A673 (cell line): ENCODE results near the gene KMT5C. TPM values are rescaled to one million over a fixed set of nuclear protein-coding genes. Genes with fewer than 3 reads are reported as not detected.

Source experiments
- BruUV-seq: library from RNA; stranded (reverse); fragments of 400-500 nt; replicated peaks from 2 replicates; lab custom pipeline; 2021; lab: Mats Ljungman, UMichigan
- CTCF ChIA-PET: fragments of 300-600 bp; sonication (Branson Sonifier 250); formaldehyde crosslinking; loops from one replicate; lab custom pipeline; 2022; ENCODE audit warnings: antibody characterized with exemption; lab: Charles Lee
- POLR2A ChIA-PET: fragments of 300-600 bp; sonication (Branson Sonifier 250); formaldehyde crosslinking; loops from one replicate; lab custom pipeline; 2022; ENCODE audit warnings: antibody characterized with exemption; ENCODE audit not compliant: low non-redundant PET; lab: Charles Lee
- DNase-seq: peaks from one replicate; pipeline ENCODE4 v3.0.0-alpha.2; 2015; ENCODE audit warnings: low spot score
- H3K27ac ChIP-seq: fragments of 200-600 bp; sonication (generic); 2 replicates; pipeline ENCODE4 v1.5.1; 2016; ENCODE audit warnings: mixed run types, low read depth, mild to moderate bottlenecking, mixed read lengths, antibody characterized with exemption, low read length; ENCODE audit not compliant: poor library complexity, severe bottlenecking
- H3K27me3 ChIP-seq: fragments of 200-600 bp; sonication (generic); replicated peaks from 2 replicates; pipeline ENCODE4 v1.6.1; 2017; ENCODE audit warnings: mixed run types, low read depth, mild to moderate bottlenecking, mixed read lengths, antibody characterized with exemption, low read length; ENCODE audit not compliant: insufficient read depth, poor library complexity
- H3K36me3 ChIP-seq: fragments of 200-600 bp; sonication (generic); 2 replicates; pipeline ENCODE4 v1.6.1; 2016; ENCODE audit warnings: mixed run types, mild to moderate bottlenecking, mixed read lengths, antibody characterized with exemption, low read length; ENCODE audit not compliant: insufficient read depth, poor library complexity, severe bottlenecking
- H3K4me1 ChIP-seq: fragments of 200-600 bp; sonication (generic); 2 replicates; pipeline ENCODE4 v1.6.1; 2017; ENCODE audit warnings: mixed run types, mild to moderate bottlenecking, mixed read lengths, antibody characterized with exemption, low read length; ENCODE audit not compliant: insufficient read depth, poor library complexity, severe bottlenecking
- H3K4me3 ChIP-seq: fragments of 200-600 bp; sonication (generic); 2 replicates; pipeline ENCODE4 v1.5.1; 2016; ENCODE audit warnings: low read depth, mixed run types, mild to moderate bottlenecking, mixed read lengths, low read length; ENCODE audit not compliant: poor library complexity, severe bottlenecking
- H3K9me3 ChIP-seq: fragments of 200-600 bp; sonication (generic); 2 replicates; pipeline ENCODE4 v1.6.1; 2016; ENCODE audit warnings: mixed run types, low read depth, mild to moderate bottlenecking, mixed read lengths, antibody characterized with exemption, low read length; ENCODE audit not compliant: poor library complexity, severe bottlenecking
- EZH2 ChIP-seq: fragments of 200-600 bp; sonication (generic); IDR thresholded peaks from 2 replicates; pipeline ENCODE4 v1.6.1; 2017; ENCODE audit warnings: borderline replicate concordance, low read depth, mild to moderate bottlenecking, mixed read lengths, antibody characterized with exemption, low read length; ENCODE audit not compliant: poor library complexity, severe bottlenecking
- intact Hi-C: fragments of 100-400 bp; cut with micrococcal nuclease; formaldehyde crosslinking; loops from one replicate; pipeline ENCODE4 v1.10.0; 2022; ENCODE audit not compliant: unreplicated experiment
- total RNA-seq: library from RNA; stranded (reverse); gene quantifications from 2 replicates; pipeline ENCODE4 v1.2.3, GENCODE V29; 2021
- TF ChIP-seq, protein P1 (sequence below): fragments of 300-800, 200-600 bp; sonication (generic); conservative IDR thresholded peaks from 2 replicates; pipeline ENCODE4 v1.5.1; 2017; ENCODE audit warnings: low read depth, mild to moderate bottlenecking, antibody characterized with exemption, low read length, moderate library complexity, mixed read lengths

KMT5C gene
- total RNA-seq, 1 experiment from 2014 or later: 19.7 TPM

DNA sequence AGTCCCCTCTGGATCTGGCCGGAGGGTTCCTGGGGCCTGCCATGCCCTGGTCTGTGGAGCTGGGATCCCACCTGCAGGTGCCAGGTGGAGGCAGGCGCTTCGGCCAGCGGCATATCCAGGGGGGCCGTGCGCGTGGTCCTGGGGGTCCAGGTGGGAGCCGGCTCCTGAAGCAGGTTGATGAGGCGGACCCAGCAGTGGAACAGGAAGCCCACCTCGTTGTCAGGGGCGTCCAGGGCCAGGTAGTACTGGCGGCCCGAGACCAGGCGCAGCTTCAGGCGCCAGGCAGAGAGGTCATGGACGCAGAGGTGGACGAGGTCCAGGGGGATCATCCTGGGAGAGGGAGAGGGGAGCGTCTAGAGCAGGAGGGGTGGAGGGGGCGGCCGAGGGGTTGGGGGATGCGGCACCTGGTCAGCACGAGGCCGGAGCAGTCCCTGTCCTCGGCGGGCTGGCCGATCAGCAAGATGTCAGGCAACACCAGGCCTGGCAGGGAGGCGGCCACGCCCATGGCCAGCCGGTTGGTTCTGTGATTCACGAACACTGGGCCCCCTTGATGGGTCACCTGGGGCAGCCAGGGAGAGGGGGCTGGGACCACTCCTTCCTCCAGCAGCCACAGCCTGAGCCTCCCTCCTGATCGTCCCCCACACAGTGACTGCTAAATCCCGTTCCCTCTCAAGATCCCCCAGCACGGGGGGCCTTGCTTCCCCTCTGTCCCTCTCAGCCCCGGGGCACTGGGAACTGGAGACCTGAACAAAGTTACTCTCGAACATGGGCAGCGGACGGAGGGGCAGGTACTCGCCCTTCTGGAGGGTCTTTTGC, 22.7 kb downstream of the KMT5C start:
- no peaks in the 10 kb centered on the region for H3K9me3 ChIP-seq
- CTCF ChIA-PET: no interaction called here
- no TSS peak for BruUV-seq
- POLR2A ChIA-PET: no interaction called here
- no peaks in the 10 kb centered on the region for H3K27me3 ChIP-seq
- intact Hi-C loops: no loop called here
- no peaks in the 10 kb centered on the region for H3K36me3 ChIP-seq
- no peak overlapping the region for H3K27ac ChIP-seq
- H3K4me3 ChIP-seq: no peak overlapping the region
- no peak for DNase-seq
- no peaks in the 10 kb centered on the region for H3K4me1 ChIP-seq
- no peak for TF ChIP-seq EZH2
- TF ChIP-seq, protein P1, sequence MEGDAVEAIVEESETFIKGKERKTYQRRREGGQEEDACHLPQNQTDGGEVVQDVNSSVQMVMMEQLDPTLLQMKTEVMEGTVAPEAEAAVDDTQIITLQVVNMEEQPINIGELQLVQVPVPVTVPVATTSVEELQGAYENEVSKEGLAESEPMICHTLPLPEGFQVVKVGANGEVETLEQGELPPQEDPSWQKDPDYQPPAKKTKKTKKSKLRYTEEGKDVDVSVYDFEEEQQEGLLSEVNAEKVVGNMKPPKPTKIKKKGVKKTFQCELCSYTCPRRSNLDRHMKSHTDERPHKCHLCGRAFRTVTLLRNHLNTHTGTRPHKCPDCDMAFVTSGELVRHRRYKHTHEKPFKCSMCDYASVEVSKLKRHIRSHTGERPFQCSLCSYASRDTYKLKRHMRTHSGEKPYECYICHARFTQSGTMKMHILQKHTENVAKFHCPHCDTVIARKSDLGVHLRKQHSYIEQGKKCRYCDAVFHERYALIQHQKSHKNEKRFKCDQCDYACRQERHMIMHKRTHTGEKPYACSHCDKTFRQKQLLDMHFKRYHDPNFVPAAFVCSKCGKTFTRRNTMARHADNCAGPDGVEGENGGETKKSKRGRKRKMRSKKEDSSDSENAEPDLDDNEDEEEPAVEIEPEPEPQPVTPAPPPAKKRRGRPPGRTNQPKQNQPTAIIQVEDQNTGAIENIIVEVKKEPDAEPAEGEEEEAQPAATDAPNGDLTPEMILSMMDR: no peak

DNA sequence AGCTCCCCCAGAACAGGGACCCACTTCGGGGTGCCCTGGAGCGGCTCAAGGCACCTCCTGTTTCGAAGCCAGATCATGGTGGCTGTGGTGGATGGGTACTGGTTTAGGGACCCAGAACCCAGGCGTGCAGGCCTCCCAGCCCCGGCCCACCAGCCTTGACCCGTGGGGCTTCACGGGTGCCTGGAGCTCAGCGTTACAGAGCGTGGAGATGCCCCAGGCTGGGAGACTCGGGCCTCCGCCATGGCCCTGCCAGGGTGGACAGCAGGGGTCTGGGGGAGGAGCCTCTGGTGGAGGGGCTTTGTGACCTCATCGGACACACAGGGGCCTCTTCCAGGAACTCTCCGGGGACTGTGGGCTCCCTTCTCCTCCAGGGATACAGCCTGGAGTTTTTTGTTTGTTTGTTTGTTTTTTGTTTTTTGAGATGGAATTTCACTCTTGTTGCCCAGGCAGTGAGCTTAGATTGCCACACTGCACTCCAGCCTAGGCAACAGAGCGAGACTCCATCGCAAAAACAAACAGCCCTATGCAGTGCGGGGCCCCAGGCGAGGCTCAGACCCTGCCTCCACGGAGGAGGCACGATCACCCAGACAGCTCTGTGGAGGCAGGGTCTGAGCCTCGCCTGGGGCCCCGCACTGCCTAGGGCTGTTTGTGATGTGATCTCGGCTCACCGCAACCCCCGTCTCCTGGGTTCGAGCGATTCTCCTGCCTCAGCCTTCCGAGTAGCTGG, 23.5 kb downstream of the KMT5C start, which contains the start of gene GARIN5B:
GARIN5B (minus strand) TSS at position 271 of the 727 bp plus-strand sequence; CDS start at position 77, 194 bp downstream.
- ChIA-PET CTCF (no interaction called here), POLR2A (no interaction called here)

DNA sequence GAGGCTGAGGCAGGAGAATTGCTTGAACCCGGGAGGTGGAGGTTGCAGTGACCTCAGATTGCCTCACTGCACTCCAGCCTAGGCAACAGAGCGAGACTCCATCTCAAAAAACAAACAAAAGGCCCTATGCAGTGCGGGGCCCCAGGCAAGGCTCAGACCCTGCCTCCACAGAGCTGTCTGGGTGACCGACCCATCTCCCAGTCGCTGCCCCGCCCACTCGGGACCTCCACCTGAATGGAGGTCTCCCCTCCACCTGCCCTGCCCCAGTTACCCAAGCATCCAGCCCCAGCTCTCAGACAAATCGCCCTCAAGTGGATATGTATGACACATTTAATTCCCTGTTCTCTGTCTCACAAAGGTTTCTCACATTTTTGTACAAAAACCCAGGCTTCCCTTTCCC, 25.6 kb downstream of the KMT5C start:
- intact Hi-C loops: no loop called here
- TF ChIP-seq, protein P1: no peak
- no peak for TF ChIP-seq EZH2
- Histone ChIP-seq H3K4me1 (no peaks in the 10 kb centered on the region), H3K36me3 (no peaks in the 10 kb centered on the region), H3K27me3 (peaks cover 7% of the 10 kb centered on the region), H3K4me3 (no peak overlapping the region), H3K9me3 (no peaks in the 10 kb centered on the region), H3K27ac (no peak overlapping the region)
- POLR2A ChIA-PET: no interaction called here
- CTCF ChIA-PET: no interaction called here
- DNase-seq: no peak
- no TSS peak for BruUV-seq

More for the DNA sequence above, 23.5 kb downstream of the KMT5C start, which contains the start of gene GARIN5B:
- H3K4me1 ChIP-seq: no peaks in the 10 kb centered on the region
- BruUV-seq: no TSS peak
- H3K27me3 ChIP-seq: no peaks in the 10 kb centered on the region
- TF ChIP-seq, protein P1: no peak
- no peak for TF ChIP-seq EZH2
- intact Hi-C loops: no loop called here
- H3K4me3 ChIP-seq: no peak within 1 kb of the TSS
- no peaks in the 10 kb centered on the region for H3K9me3 ChIP-seq
- DNase-seq: no peak
- no peak within 1 kb of the TSS for H3K27ac ChIP-seq
- no peaks in the 10 kb centered on the region for H3K36me3 ChIP-seq
